ENCODE data around the gene RPH3AL.

- no peak for TF ChIP-seq PATZ1 (CRISPR knock-in tag; IDR thresholded peaks at IDR 0.05; ENCODE audit: borderline replicate concordance)
- TF ChIP-seq TOX (CRISPR knock-in tag; IDR thresholded peaks at IDR 0.05; ENCODE audit: borderline replicate concordance): no peak
- TF ChIP-seq ISL1 (CRISPR knock-in tag; IDR thresholded peaks at IDR 0.05): no peak
- no peak for TF ChIP-seq ZFP30 (CRISPR knock-in tag; IDR thresholded peaks at IDR 0.05)
- TF ChIP-seq SNAI2 (CRISPR knock-in tag; IDR thresholded peaks at IDR 0.05): no peak
- TF ChIP-seq ARNTL (CRISPR knock-in tag; IDR thresholded peaks at IDR 0.05; ENCODE audit: borderline replicate concordance, low read depth): no peak
- no peak for TF ChIP-seq ZFP3 (CRISPR knock-in tag; IDR thresholded peaks at IDR 0.05)
- no peak for TF ChIP-seq ZC3H10 (CRISPR knock-in tag; IDR thresholded peaks at IDR 0.05)
Observed at GRCh38 chr17:233473-233941, 119.1 kb downstream of the RPH3AL start.
